Keratinocyte (primary cell): ENCODE results near the gene PJA1.

ENCODE experiments used
- CTCF ChIP-seq, 3 experiments: IDR thresholded peaks in 1 of 3; conservative IDR thresholded peaks in 1 of 3; optimal IDR thresholded peaks in 1 of 3; 2 replicates in 2 of 3; 3 replicates in 1 of 3; pipeline versions ENCODE3 to v1.5.1; 2011; ENCODE audit warnings: low read length in 3 of 3, mild to moderate bottlenecking in 3 of 3, moderate library complexity in 2 of 3, control low read depth in 1 of 3, inconsistent platforms in 1 of 3; ENCODE audit not compliant: insufficient read depth in 2 of 3; ENCODE audit errors: extremely low read depth in 1 of 3
- EZH2 ChIP-seq: IDR thresholded peaks from one replicate; pipeline ENCODE4 v1.6.1; 2012; ENCODE audit warnings: inconsistent platforms, mild to moderate bottlenecking, low read length, moderate library complexity

- TF ChIP-seq CTCF (optimal IDR thresholded peaks at IDR 0.05 in 1 of 3, IDR thresholded peaks at IDR 0.05 in 1 of 3, conservative IDR thresholded peaks at IDR 0.05 in 1 of 3; ENCODE audit: extremely low read depth in 1 of 3, insufficient read depth in 2 of 3, low read length in 3 of 3), result no peak
- no peak for TF ChIP-seq EZH2
Observed at GRCh38 chrX:69138118-69138390, 27.2 kb downstream of the PJA1 start.
